Thyroid gland (tissue), 4 donors: ENCODE data around the gene CPA1. TPM values are rescaled to one million over a fixed set of nuclear protein-coding genes. Genes with fewer than 3 reads are reported as not detected.

ENCODE experiments used
- DNase-seq, 2 donors: peaks; one replicate each; pipeline ENCODE4 v3.0.0-alpha.2; 2019
- H3K27ac ChIP-seq, 3 donors: fragments of 200-600 bp; sonication (generic); 1 replicate in 2 of 3; 2 replicates in 1 of 3; pipeline ENCODE4 v1.5.1; 2016 to 2019; ENCODE audit warnings: mild to moderate bottlenecking in 1 of 3, moderate library complexity in 1 of 3
- H3K27me3 ChIP-seq: fragments of 200-600 bp; sonication (generic); one replicate; pipeline ENCODE4 v1.5.1; 2019
- H3K36me3 ChIP-seq, 2 donors: fragments of 200-600 bp; sonication (generic); one replicate each; pipeline ENCODE4 v1.5.1; 2016 to 2019
- H3K4me1 ChIP-seq, 2 donors: fragments of 200-600 bp; sonication (generic); one replicate each; pipeline ENCODE4 v1.5.1; 2017 to 2019
- H3K4me3 ChIP-seq, 3 donors: fragments of 200-600 bp; sonication (generic); replicated peaks in 1 of 3; 1 replicate in 2 of 3; 2 replicates in 1 of 3; pipeline ENCODE4 v1.5.1; 2016; ENCODE audit warnings: mild to moderate bottlenecking in 1 of 3
- H3K9me3 ChIP-seq: fragments of 200-600 bp; sonication (generic); one replicate; pipeline ENCODE4 v1.5.1; 2017
- POLR2A ChIP-seq, 2 donors: fragments of 450-650 bp; IDR thresholded peaks; one replicate each; pipeline ENCODE4 v1.6.1; 2017; ENCODE audit warnings: antibody characterized with exemption in 2 of 2, mild to moderate bottlenecking in 2 of 2, moderate library complexity in 1 of 2
- WGBS, 2 donors: methylation state at CpG; one replicate each; pipeline ENCODE4 v1.1.5; 2017; 5-methylcytosine and 5-hydroxymethylcytosine counted together
- intact Hi-C: fragments of 100-400 bp; cut with DNase I; formaldehyde crosslinking; loops from one replicate; pipeline ENCODE4 v1.15.1; 2023
- total RNA-seq, 4 donors: library from RNA; depleted of rRNA; stranded (reverse); fragments of >200 nt; gene quantifications; one replicate each; pipeline ENCODE4 v1.2.3, GENCODE V29; 2016
- TF ChIP-seq, protein P1 (sequence below), 6 experiments: fragments of 200-600 bp in 3 of 6; fragments of 450-650 bp in 3 of 6; sonication (generic) in 3 of 6; IDR thresholded peaks; one replicate each; pipeline ENCODE4 v1.5.1; 2016 to 2019; ENCODE audit warnings: antibody characterized with exemption in 6 of 6, mild to moderate bottlenecking in 2 of 6, inconsistent platforms in 1 of 6, moderate library complexity in 1 of 6

Gene CPA1
- total RNA-seq, 4 donors from 2014 or later = 1.3 TPM; not detected in 3

- no peaks in the 10 kb centered on the region for H3K36me3 ChIP-seq
- no peak overlapping the region for H3K4me3 ChIP-seq
- DNase-seq = no peak
- TF ChIP-seq, protein P1, sequence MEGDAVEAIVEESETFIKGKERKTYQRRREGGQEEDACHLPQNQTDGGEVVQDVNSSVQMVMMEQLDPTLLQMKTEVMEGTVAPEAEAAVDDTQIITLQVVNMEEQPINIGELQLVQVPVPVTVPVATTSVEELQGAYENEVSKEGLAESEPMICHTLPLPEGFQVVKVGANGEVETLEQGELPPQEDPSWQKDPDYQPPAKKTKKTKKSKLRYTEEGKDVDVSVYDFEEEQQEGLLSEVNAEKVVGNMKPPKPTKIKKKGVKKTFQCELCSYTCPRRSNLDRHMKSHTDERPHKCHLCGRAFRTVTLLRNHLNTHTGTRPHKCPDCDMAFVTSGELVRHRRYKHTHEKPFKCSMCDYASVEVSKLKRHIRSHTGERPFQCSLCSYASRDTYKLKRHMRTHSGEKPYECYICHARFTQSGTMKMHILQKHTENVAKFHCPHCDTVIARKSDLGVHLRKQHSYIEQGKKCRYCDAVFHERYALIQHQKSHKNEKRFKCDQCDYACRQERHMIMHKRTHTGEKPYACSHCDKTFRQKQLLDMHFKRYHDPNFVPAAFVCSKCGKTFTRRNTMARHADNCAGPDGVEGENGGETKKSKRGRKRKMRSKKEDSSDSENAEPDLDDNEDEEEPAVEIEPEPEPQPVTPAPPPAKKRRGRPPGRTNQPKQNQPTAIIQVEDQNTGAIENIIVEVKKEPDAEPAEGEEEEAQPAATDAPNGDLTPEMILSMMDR (IDR thresholded peaks at IDR 0.05) = no peak
- WGBS, 2 donors = 96 to 97% methylated on average over 7 of the region's 7 CpGs
- H3K4me1 ChIP-seq = no peaks in the 10 kb centered on the region
- H3K27me3 ChIP-seq = no peaks in the 10 kb centered on the region
- no peak overlapping the region for H3K27ac ChIP-seq
- H3K9me3 ChIP-seq = no peaks in the 10 kb centered on the region
- intact Hi-C loops = no loop called here
Measured at GRCh38 chr7:130418306-130418705, 38.0 kb downstream of the CPA1 start.

DNA sequence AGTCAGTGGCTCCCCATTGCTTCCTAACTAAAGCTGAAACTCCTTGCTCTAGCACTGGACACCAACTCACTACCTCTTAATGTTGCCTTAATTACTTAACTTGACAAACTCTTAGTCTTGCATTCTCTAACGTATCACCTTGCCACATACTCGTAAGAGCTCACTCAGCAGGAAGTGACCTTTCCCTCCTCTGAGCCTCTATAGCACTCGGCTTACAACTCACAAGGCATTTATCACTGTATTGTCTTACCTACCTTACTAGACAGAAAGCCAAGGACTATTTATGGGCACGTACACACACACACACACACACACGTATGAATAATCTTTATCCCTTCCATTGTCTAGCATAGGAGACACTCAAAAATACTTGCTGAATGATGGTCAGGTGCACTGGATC is 39.4 kb downstream of the CPA1 start:
- no peaks in the 10 kb centered on the region for H3K4me1 ChIP-seq
- no peaks in the 10 kb centered on the region for H3K36me3 ChIP-seq
- intact Hi-C loops = no loop called here
- no peak for TF ChIP-seq POLR2A (IDR thresholded peaks at IDR 0.05)
- TF ChIP-seq, protein P1 (IDR thresholded peaks at IDR 0.05) = no peak
- H3K9me3 ChIP-seq = no peaks in the 10 kb centered on the region
- H3K4me3 ChIP-seq = no peak overlapping the region
- no peaks in the 10 kb centered on the region for H3K27me3 ChIP-seq
- DNase-seq = no peak
- WGBS, 2 donors = 88 to 93% methylated on average over 5 of the region's 5 CpGs
- no peak overlapping the region for H3K27ac ChIP-seq

DNA sequence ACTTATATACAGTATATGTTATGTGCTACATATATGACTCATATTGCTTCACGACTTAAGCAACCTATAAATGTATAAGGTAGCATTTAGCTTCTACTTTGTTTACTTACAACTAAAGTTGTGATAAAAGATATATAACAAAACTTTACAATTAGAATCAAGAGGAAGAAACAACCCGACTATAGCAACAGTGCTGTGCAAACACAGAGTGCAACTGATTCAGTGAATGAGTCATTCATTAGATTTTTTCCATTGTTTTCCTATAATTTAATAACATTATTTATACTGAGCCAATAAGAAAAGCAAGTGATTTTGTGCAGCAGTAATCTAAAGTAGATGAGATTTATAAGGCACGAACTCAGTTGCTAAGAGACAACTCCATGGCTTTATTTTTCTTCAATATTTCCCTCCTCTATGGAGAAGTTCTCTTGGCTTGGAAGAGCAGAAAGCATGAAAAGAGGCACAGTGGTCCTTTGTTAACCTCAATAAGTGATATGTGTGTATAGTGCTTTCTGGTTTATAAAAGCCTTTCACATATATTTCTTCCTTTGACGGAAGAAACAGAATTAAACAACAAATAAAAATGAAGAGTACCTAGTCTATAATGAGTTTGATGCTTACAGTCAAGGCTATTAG is 40.8 kb downstream of the CPA1 start:
- H3K36me3 ChIP-seq = no peaks in the 10 kb centered on the region
- no peak overlapping the region for H3K4me3 ChIP-seq
- 80 to 85% methylated on average over 4 of the region's 4 CpGs for WGBS, 2 donors
- intact Hi-C loops = no loop called here
- no peak for DNase-seq
- H3K4me1 ChIP-seq = no peaks in the 10 kb centered on the region
- no peaks in the 10 kb centered on the region for H3K27me3 ChIP-seq
- H3K9me3 ChIP-seq = no peaks in the 10 kb centered on the region
- TF ChIP-seq POLR2A (IDR thresholded peaks at IDR 0.05) = no peak
- TF ChIP-seq, protein P1 (IDR thresholded peaks at IDR 0.05) = no peak
- H3K27ac ChIP-seq = no peak overlapping the region

DNA sequence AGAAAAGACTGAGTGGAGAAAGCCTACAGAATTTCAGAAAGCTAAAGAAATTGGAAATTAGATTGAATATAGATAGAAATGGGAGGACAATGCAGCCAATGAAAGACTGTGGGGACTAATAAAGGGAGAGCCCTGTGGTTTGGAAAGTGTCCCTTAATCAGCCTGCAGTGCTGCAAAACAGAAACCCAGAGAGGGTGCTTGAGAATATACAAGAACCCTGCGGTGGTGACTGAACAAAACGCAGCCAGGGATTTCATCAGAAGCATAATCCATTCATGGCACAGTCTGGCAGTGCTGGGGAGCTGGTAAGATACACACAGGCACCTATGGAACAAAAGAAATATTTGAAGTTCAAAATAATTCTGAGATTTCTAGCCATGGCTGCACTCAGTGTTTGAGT is 41.4 kb downstream of the CPA1 start:
- H3K36me3 ChIP-seq = no peaks in the 10 kb centered on the region
- intact Hi-C loops = no loop called here
- TF ChIP-seq, protein P1 (IDR thresholded peaks at IDR 0.05) = no peak
- TF ChIP-seq POLR2A (IDR thresholded peaks at IDR 0.05) = no peak
- no peaks in the 10 kb centered on the region for H3K4me1 ChIP-seq
- H3K9me3 ChIP-seq = no peaks in the 10 kb centered on the region
- 21 to 31% methylated on average over 2 of the region's 2 CpGs for WGBS, 2 donors
- H3K4me3 ChIP-seq = no peak overlapping the region
- no peak overlapping the region for H3K27ac ChIP-seq
- H3K27me3 ChIP-seq = no peaks in the 10 kb centered on the region
- peak; percentile 6 to 8 for DNase-seq

DNA sequence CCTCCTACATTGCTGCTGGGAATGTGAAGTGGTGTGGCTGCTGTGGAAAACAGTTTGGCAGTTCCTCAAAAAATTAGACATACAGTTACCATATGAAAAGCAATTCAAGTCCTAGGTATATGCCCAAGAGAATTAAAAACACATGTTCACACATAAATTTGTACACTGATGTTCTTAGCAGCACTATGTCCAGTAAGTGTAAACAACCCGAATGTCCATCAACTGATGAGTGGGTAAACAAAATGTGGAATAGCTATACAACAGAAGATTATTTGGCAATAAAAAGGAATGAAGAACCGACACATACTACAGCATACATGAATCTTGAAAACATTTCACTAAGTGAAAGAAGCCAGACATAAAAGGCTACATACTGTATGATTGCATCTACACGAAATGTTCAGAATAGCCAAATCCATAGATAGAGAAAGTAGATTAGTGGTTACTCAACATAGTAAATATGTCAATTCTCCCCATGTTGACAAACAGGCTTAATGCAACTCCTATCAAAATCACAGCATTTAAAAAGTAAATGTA is 43.3 kb downstream of the CPA1 start:
- no peak for DNase-seq
- TF ChIP-seq, protein P1 (IDR thresholded peaks at IDR 0.05) = no peak
- no peak for TF ChIP-seq POLR2A (IDR thresholded peaks at IDR 0.05)
- Histone ChIP-seq H3K36me3 (no peaks in the 10 kb centered on the region), H3K27me3 (no peaks in the 10 kb centered on the region), H3K4me3 (no peak overlapping the region), H3K4me1 (no peaks in the 10 kb centered on the region), H3K9me3 (no peaks in the 10 kb centered on the region), H3K27ac (no peak overlapping the region)
- 98 to 99% methylated on average over 3 of the region's 3 CpGs for WGBS, 2 donors
- intact Hi-C loops = no loop called here
